Bronchial epithelial cell (primary cell): Measurements from ENCODE around the gene SERPINB4. TPM values are rescaled to one million over a fixed set of nuclear protein-coding genes. Genes with fewer than 3 reads are reported as not detected.

Source experiments
- DNase-seq: peaks from one replicate; pipeline ENCODE4 v3.0.0-alpha.2; 2010; ENCODE audit warnings: low read depth
- FAIRE-seq: peaks from 2 replicates; lab custom pipeline; 2011; peaks lifted over from hg19 to GRCh38; lab: Jason Lieb, UNC
- H3K27me3 ChIP-seq: 2 replicates; pipeline ENCODE4 v1.5.1; 2011; ENCODE audit warnings: low read length; ENCODE audit not compliant: control insufficient read depth, insufficient read depth
- H3K36me3 ChIP-seq: 2 replicates; pipeline ENCODE4 v1.5.1; 2011; ENCODE audit warnings: low read length; ENCODE audit not compliant: control insufficient read depth, insufficient read depth
- H3K4me3 ChIP-seq: 2 replicates; pipeline ENCODE4 v1.5.1; 2011; ENCODE audit warnings: mild to moderate bottlenecking, low read depth, low read length, control low read depth
- total RNA-seq: library from RNA; depleted of rRNA; stranded (reverse); fragments of >200 nt; gene quantifications from 2 replicates; pipeline ENCODE4 v1.2.1, GENCODE V29; 2014
- TF ChIP-seq, protein P1 (sequence below): IDR thresholded peaks from 2 replicates; pipeline ENCODE4 v1.5.1; 2011; ENCODE audit warnings: mild to moderate bottlenecking, moderate library complexity, low read length, control low read depth, inconsistent platforms; ENCODE audit not compliant: insufficient read depth, severe bottlenecking

Gene SERPINB4
- total RNA-seq, 1 donor from 2014 or later, result 0.26 TPM

DNA sequence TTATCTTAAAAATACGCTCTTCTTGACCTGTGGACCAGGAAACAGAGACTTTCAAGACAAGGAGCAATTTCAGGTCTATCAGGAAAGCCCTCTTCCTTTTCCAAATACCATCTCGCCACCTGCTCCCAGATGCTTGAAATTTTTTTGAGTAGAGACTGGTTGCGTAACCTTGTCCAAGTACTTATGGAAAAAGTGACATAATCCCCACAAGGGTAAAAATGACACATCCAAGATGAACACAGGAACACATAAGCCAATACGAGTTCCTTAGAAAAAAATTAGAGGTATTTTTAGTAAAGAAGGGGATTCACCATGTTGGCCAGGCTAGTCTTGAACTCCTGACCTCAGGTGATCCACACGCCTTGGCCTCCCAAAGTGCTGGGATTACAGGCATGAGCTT is 55.1 kb downstream of the SERPINB4 start:
- FAIRE-seq (no peak), DNase-seq (peak; percentile 68)
- TF ChIP-seq, protein P1, sequence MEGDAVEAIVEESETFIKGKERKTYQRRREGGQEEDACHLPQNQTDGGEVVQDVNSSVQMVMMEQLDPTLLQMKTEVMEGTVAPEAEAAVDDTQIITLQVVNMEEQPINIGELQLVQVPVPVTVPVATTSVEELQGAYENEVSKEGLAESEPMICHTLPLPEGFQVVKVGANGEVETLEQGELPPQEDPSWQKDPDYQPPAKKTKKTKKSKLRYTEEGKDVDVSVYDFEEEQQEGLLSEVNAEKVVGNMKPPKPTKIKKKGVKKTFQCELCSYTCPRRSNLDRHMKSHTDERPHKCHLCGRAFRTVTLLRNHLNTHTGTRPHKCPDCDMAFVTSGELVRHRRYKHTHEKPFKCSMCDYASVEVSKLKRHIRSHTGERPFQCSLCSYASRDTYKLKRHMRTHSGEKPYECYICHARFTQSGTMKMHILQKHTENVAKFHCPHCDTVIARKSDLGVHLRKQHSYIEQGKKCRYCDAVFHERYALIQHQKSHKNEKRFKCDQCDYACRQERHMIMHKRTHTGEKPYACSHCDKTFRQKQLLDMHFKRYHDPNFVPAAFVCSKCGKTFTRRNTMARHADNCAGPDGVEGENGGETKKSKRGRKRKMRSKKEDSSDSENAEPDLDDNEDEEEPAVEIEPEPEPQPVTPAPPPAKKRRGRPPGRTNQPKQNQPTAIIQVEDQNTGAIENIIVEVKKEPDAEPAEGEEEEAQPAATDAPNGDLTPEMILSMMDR, result no peak
- no peaks in the 10 kb centered on the region for H3K27me3 ChIP-seq
- no peak overlapping the region for H3K4me3 ChIP-seq
- peaks cover 3% of the 10 kb centered on the region for H3K36me3 ChIP-seq

Other genes with a start within 250 kb of the SERPINB4 start
- gene VPS4B, start 221.8 kb downstream of the SERPINB4 start, total RNA-seq, result 120 and 167 TPM in 2 replicates
- gene SERPINB5, start 167.3 kb downstream of the SERPINB4 start, total RNA-seq, result 440 and 513 TPM in 2 replicates
- 0.53 and 1.4 TPM in 2 replicates for gene SERPINB12, start 101.9 kb downstream of the SERPINB4 start, total RNA-seq
- gene SERPINB13, start 56.9 kb downstream of the SERPINB4 start, total RNA-seq, result 8.2 and 48.0 TPM in 2 replicates
- gene SERPINB3, start 17.6 kb upstream of the SERPINB4 start, total RNA-seq, result 22.4 and 165 TPM in 2 replicates
- 1.6 and 9.5 TPM in 2 replicates for gene SERPINB11, start 58.7 kb upstream of the SERPINB4 start, total RNA-seq
- 25.0 and 46.6 TPM in 2 replicates for gene SERPINB7, start 131.2 kb upstream of the SERPINB4 start, total RNA-seq
- gene SERPINB2, start 243.4 kb upstream of the SERPINB4 start, total RNA-seq, result 50.5 and 64.6 TPM in 2 replicates